GM19395 (cell line): ENCODE data around the gene PCAT6.
A peak's percentile ranks its signal among the peaks of the same experiment; 100 is the strongest.
"Not testable (repeated sequence)": the region's sequence is repeated elsewhere in the genome, so short reads cannot be mapped to it uniquely, and the experiment has no call there.

Source experiments
- ATAC-seq: cut with Tn5 transposase; IDR thresholded peaks from one replicate; pipeline ENCODE4 v1.9.1; 2021; ENCODE audit warnings: mild to moderate bottlenecking, moderate library complexity; ENCODE audit not compliant: unreplicated experiment

PCAT6 gene

GRCh38 chr1:202806845-202807450 lies 3.8 kb upstream of the PCAT6 start:
- no peak for ATAC-seq

GRCh38 chr1:202807451-202807925 lies 3.3 kb upstream of the PCAT6 start:
- no peak for ATAC-seq

- ATAC-seq, result no peak
Measured at GRCh38 chr1:202807926-202808757, 2.6 kb upstream of the PCAT6 start, which contains the start of gene KDM5B. Gene KDM5B (minus strand): TSS chr1:202808421. CDS start chr1:202808305, 116 bp downstream.

GRCh38 chr1:202809597-202810159 lies 1.1 kb upstream of the PCAT6 start:
- no peak for ATAC-seq

GRCh38 chr1:202810193-202810614 lies 550 bp upstream of the PCAT6 start:
- ATAC-seq, result no peak

GRCh38 chr1:202811296-202812175 lies 782 bp downstream of the PCAT6 start:
- peak; percentile 6 for ATAC-seq

GRCh38 chr1:202812176-202813026 lies 1.6 kb downstream of the PCAT6 start:
- no peak for ATAC-seq

- ATAC-seq, result no peak
Measured at GRCh38 chr1:202815120-202815519, 4.4 kb downstream of the PCAT6 start.

GRCh38 chr1:202818819-202819218 lies 8.1 kb downstream of the PCAT6 start:
- ATAC-seq, result no peak

GRCh38 chr1:202821467-202821866 lies 10.7 kb downstream of the PCAT6 start:
- ATAC-seq, result no peak

GRCh38 chr1:202825748-202826147 lies 15.0 kb downstream of the PCAT6 start:
- no peak for ATAC-seq

GRCh38 chr1:202829223-202829622 lies 18.5 kb downstream of the PCAT6 start:
- not testable (repeated sequence) for ATAC-seq

- no peak for ATAC-seq
Measured at GRCh38 chr1:202831906-202832305, 21.2 kb downstream of the PCAT6 start.

- no peak for ATAC-seq
Measured at GRCh38 chr1:202834771-202835547, 24.2 kb downstream of the PCAT6 start.

- ATAC-seq, result no peak
Measured at GRCh38 chr1:202835548-202836072, 24.9 kb downstream of the PCAT6 start.

- ATAC-seq, result no peak
Measured at GRCh38 chr1:202836623-202837403, 26.1 kb downstream of the PCAT6 start.

- ATAC-seq, result no peak
Measured at GRCh38 chr1:202837746-202838262, 27.1 kb downstream of the PCAT6 start.

- no peak for ATAC-seq
Measured at GRCh38 chr1:202843081-202843480, 32.3 kb downstream of the PCAT6 start.
